ENCODE results near the gene SELENOV.

Gene SELENOV

GRCh38 chr19:39494661-39495060, 20.3 kb upstream of the SELENOV start:
- 91% methylated on average over 5 of the region's 5 CpGs for WGBS
- no peak overlapping the region for H3K27ac ChIP-seq (ENCODE audit: low read depth, low read length)
- no peak overlapping the region for H3K4me3 ChIP-seq (ENCODE audit: low read length)
- H3K9me3 ChIP-seq (ENCODE audit: insufficient read depth, low read depth, low read length): no peaks in the 10 kb centered on the region
- H3K9ac ChIP-seq (ENCODE audit: low read depth, low read length): no peak overlapping the region
- peaks cover 26% of the 10 kb centered on the region for H3K27me3 ChIP-seq (ENCODE audit: insufficient read depth, low read length)
- peaks cover 19% of the 10 kb centered on the region for H3K36me3 ChIP-seq (ENCODE audit: insufficient read depth, low read length)
- H3K4me1 ChIP-seq (ENCODE audit: insufficient read depth, low read length): peaks cover 6% of the 10 kb centered on the region; the same call in 1 of the 2 replicates

GRCh38 chr19:39496063-39496462, 18.9 kb upstream of the SELENOV start:
- peaks cover 40% of the 10 kb centered on the region for H3K27me3 ChIP-seq (ENCODE audit: insufficient read depth, low read length)

DNA sequence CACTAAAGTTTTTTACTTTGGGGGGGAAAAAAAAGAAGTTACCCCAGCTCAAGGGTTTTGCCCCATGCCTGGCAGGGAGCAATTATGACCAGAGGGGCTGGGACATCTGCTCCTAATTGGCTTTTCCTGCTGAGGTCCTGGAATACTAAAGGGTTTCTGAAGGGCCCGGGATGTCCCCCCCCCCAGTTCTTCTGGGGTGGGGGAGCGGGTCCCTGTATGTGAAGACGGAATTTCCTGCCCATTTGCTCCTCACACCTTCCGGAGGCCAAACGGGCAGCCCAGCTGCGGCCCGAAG, 17.3 kb upstream of the SELENOV start:
- 0% methylated on average over 7 of the region's 7 CpGs for WGBS
- Histone ChIP-seq H3K4me3 (ENCODE audit: low read length) (peak overlapping the region; percentile 67), H3K27ac (ENCODE audit: low read depth, low read length) (no peak overlapping the region)

More at GRCh38 chr19:39496063-39496462, 18.9 kb upstream of the SELENOV start:
- H3K27ac ChIP-seq (ENCODE audit: low read depth, low read length): no peak overlapping the region
- peaks cover 6% of the 10 kb centered on the region; the same call in 1 of the 2 replicates for H3K4me1 ChIP-seq (ENCODE audit: insufficient read depth, low read length)
- H3K36me3 ChIP-seq (ENCODE audit: insufficient read depth, low read length): peaks cover 8% of the 10 kb centered on the region
- no peaks in the 10 kb centered on the region for H3K9me3 ChIP-seq (ENCODE audit: insufficient read depth, low read depth, low read length)
- 95% methylated on average over 5 of the region's 5 CpGs for WGBS
- H3K9ac ChIP-seq (ENCODE audit: low read depth, low read length): no peak overlapping the region
- no peak overlapping the region for H3K4me3 ChIP-seq (ENCODE audit: low read length)

GRCh38 chr19:39497996-39498797, 16.7 kb upstream of the SELENOV start:
- Histone ChIP-seq H3K27ac (ENCODE audit: low read depth, low read length) (no peak overlapping the region), H3K9me3 (ENCODE audit: insufficient read depth, low read depth, low read length) (no peaks in the 10 kb centered on the region), H3K4me1 (ENCODE audit: insufficient read depth, low read length) (0 out of 2 replicates have a peak, but pooled peaks cover 4% of the 10 kb centered on the region), H3K27me3 (ENCODE audit: insufficient read depth, low read length) (peaks cover 59% of the 10 kb centered on the region), H3K4me3 (ENCODE audit: low read length) (peak overlapping the region; percentile 67), H3K9ac (ENCODE audit: low read depth, low read length) (peak overlapping the region; percentile 15; the same call in 1 of the 2 replicates), H3K36me3 (ENCODE audit: insufficient read depth, low read length) (no peaks in the 10 kb centered on the region)
- 3% methylated on average over 40 of the region's 40 CpGs for WGBS

More for the DNA sequence above, 17.3 kb upstream of the SELENOV start:
- H3K36me3 ChIP-seq (ENCODE audit: insufficient read depth, low read length): no peaks in the 10 kb centered on the region
- H3K9ac ChIP-seq (ENCODE audit: low read depth, low read length): no peak overlapping the region
- H3K27me3 ChIP-seq (ENCODE audit: insufficient read depth, low read length): peaks cover 55% of the 10 kb centered on the region
- H3K9me3 ChIP-seq (ENCODE audit: insufficient read depth, low read depth, low read length): no peaks in the 10 kb centered on the region
- H3K4me1 ChIP-seq (ENCODE audit: insufficient read depth, low read length): peaks cover 6% of the 10 kb centered on the region; the same call in 1 of the 2 replicates

- whole genome bisulfite sequencing: 3% methylated on average over 57 of the region's 60 CpGs
- no peaks in the 10 kb centered on the region for H3K9me3 ChIP-seq (ENCODE audit: insufficient read depth, low read depth, low read length)
- H3K4me3 ChIP-seq (ENCODE audit: low read length): peak within 1 kb of the TSS; percentile 67
- peaks cover 67% of the 10 kb centered on the region for H3K27me3 ChIP-seq (ENCODE audit: insufficient read depth, low read length)
- H3K4me1 ChIP-seq (ENCODE audit: insufficient read depth, low read length): 0 out of 2 replicates have a peak, but pooled peaks cover 4% of the 10 kb centered on the region
- no peak within 1 kb of the TSS for H3K27ac ChIP-seq (ENCODE audit: low read depth, low read length)
- no peaks in the 10 kb centered on the region for H3K36me3 ChIP-seq (ENCODE audit: insufficient read depth, low read length)
- H3K9ac ChIP-seq (ENCODE audit: low read depth, low read length): peak within 1 kb of the TSS; percentile 19; the same call in 1 of the 2 replicates
Observed at GRCh38 chr19:39498798-39499642, 15.9 kb upstream of the SELENOV start, which contains the start of gene DLL3. Gene DLL3 (plus strand): TSS chr19:39498947. CDS start chr19:39498975, 28 bp downstream.

- Histone ChIP-seq H3K9ac (ENCODE audit: low read depth, low read length) (no peak overlapping the region), H3K27me3 (ENCODE audit: insufficient read depth, low read length) (peaks cover 76% of the 10 kb centered on the region), H3K4me3 (ENCODE audit: low read length) (peak overlapping the region; percentile 67; the same call in 1 of the 2 replicates), H3K9me3 (ENCODE audit: insufficient read depth, low read depth, low read length) (no peaks in the 10 kb centered on the region), H3K27ac (ENCODE audit: low read depth, low read length) (no peak overlapping the region), H3K36me3 (ENCODE audit: insufficient read depth, low read length) (no peaks in the 10 kb centered on the region), H3K4me1 (ENCODE audit: insufficient read depth, low read length) (0 out of 2 replicates have a peak, but pooled peaks cover 4% of the 10 kb centered on the region)
- WGBS: 79% methylated on average over 8 of the region's 8 CpGs
Observed at GRCh38 chr19:39499932-39500331, 15.0 kb upstream of the SELENOV start.

- Histone ChIP-seq H3K4me1 (ENCODE audit: insufficient read depth, low read length) (0 out of 2 replicates have a peak, but pooled peaks cover 4% of the 10 kb centered on the region), H3K27ac (ENCODE audit: low read depth, low read length) (no peak overlapping the region), H3K36me3 (ENCODE audit: insufficient read depth, low read length) (no peaks in the 10 kb centered on the region), H3K9me3 (ENCODE audit: insufficient read depth, low read depth, low read length) (no peaks in the 10 kb centered on the region), H3K9ac (ENCODE audit: low read depth, low read length) (no peak overlapping the region), H3K4me3 (ENCODE audit: low read length) (no peak overlapping the region), H3K27me3 (ENCODE audit: insufficient read depth, low read length) (peaks cover 83% of the 10 kb centered on the region)
- WGBS: 53% methylated on average over 4 of the region's 4 CpGs
Observed at GRCh38 chr19:39500543-39500942, 14.4 kb upstream of the SELENOV start.

DNA sequence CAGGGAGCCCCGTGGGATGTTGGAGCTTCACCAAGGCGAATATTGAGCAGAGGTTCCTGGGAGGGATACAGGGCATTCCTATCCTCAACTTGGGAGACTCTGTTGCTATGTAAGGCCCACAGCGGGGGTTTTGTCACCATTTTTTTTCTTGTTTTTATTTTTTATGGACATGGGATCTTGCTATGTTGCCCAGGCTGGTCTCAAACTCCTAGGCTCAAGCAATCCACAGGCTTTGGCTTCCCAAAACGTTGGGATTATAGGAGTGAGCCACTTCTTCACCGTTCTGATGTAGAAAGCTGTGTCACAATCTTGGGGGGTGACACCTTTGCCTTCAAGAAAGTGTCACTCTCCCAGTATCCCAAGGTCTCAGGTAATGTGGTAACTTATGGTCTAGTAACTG, 13.6 kb upstream of the SELENOV start:
- Histone ChIP-seq H3K4me3 (ENCODE audit: low read length) (no peak overlapping the region), H3K27ac (ENCODE audit: low read depth, low read length) (no peak overlapping the region), H3K4me1 (ENCODE audit: insufficient read depth, low read length) (0 out of 2 replicates have a peak, but pooled peaks cover 4% of the 10 kb centered on the region), H3K27me3 (ENCODE audit: insufficient read depth, low read length) (peaks cover 91% of the 10 kb centered on the region), H3K36me3 (ENCODE audit: insufficient read depth, low read length) (no peaks in the 10 kb centered on the region), H3K9me3 (ENCODE audit: insufficient read depth, low read depth, low read length) (peaks cover 2% of the 10 kb centered on the region; the same call in 1 of the 2 replicates), H3K9ac (ENCODE audit: low read depth, low read length) (no peak overlapping the region)
- 72% methylated on average over 5 of the region's 5 CpGs for WGBS

DNA sequence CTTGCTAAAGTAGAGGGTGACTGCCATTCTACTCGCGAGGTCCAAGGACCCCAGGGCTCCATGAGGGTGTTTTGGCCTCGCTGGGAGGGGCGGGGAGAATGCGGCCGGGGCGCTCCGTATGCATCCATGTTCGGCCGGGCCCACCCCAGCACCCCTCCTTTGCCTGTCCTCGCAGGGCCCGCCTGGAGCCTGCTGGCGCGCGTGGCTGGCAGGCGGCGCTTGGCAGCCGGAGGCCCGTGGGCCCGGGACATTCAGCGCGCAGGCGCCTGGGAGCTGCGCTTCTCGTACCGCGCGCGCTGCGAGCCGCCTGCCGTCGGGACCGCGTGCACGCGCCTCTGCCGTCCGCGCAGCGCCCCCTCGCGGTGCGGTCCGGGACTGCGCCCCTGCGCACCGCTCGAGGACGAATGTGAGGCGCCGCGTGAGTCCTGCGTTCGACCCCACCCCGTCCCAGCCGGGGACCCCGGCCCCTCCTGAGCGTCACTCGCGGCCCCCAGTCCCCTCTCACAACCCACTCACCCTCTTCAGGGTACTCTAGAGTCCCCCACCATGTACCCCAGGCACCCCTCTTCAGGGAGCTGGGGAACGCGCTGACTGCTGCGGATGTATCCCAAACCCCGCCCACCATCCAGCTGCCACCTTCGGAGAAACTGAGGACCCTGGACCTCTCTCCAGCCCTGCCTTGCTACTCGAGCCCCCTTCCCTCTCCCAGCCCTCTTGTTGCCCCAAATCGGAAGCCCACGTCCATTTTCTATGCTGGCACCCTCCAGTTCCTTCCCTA, 12.1 kb upstream of the SELENOV start:
- 18% methylated on average over 69 of the region's 69 CpGs for WGBS
- H3K36me3 ChIP-seq (ENCODE audit: insufficient read depth, low read length): no peaks in the 10 kb centered on the region
- H3K27ac ChIP-seq (ENCODE audit: low read depth, low read length): no peak overlapping the region
- H3K4me3 ChIP-seq (ENCODE audit: low read length): no peak overlapping the region
- no peak overlapping the region for H3K9ac ChIP-seq (ENCODE audit: low read depth, low read length)
- no peaks in the 10 kb centered on the region for H3K4me1 ChIP-seq (ENCODE audit: insufficient read depth, low read length)
- H3K9me3 ChIP-seq (ENCODE audit: insufficient read depth, low read depth, low read length): peaks cover 5% of the 10 kb centered on the region; the same call in 1 of the 2 replicates
- peaks cover 97% of the 10 kb centered on the region for H3K27me3 ChIP-seq (ENCODE audit: insufficient read depth, low read length)

- Histone ChIP-seq H3K9me3 (ENCODE audit: insufficient read depth, low read depth, low read length) (peaks cover 5% of the 10 kb centered on the region; the same call in 1 of the 2 replicates), H3K4me3 (ENCODE audit: low read length) (peak overlapping the region; percentile 52; the same call in 1 of the 2 replicates), H3K9ac (ENCODE audit: low read depth, low read length) (no peak overlapping the region), H3K27ac (ENCODE audit: low read depth, low read length) (no peak overlapping the region), H3K36me3 (ENCODE audit: insufficient read depth, low read length) (no peaks in the 10 kb centered on the region), H3K27me3 (ENCODE audit: insufficient read depth, low read length) (peaks cover 77% of the 10 kb centered on the region), H3K4me1 (ENCODE audit: insufficient read depth, low read length) (no peaks in the 10 kb centered on the region)
- 64% methylated on average over 7 of the region's 7 CpGs for WGBS
Observed at GRCh38 chr19:39506598-39506943, 8.4 kb upstream of the SELENOV start.
